HEK293 (cell line): ENCODE data around the gene TNFSF11.

ENCODE experiments used
- CTCF ChIA-PET: fragments of 350-600 bp; formaldehyde crosslinking; extraction: SDS; loops from one replicate; lab custom pipeline; 2021; ENCODE audit warnings: antibody characterized with exemption; lab: Yijun Ruan, JAX
- POLR2A ChIA-PET: fragments of 300-600 bp; formaldehyde crosslinking; extraction: SDS; loops from one replicate; lab custom pipeline; 2020; ENCODE audit warnings: antibody characterized with exemption, inconsistent platforms; lab: Yijun Ruan, JAX
- H3K27ac ChIP-seq: fragments of 200-500 bp; sonication (Bioruptor generic); 2 replicates; pipeline ENCODE4 v1.5.1; 2014; ENCODE audit warnings: low read depth, low read length, control low read depth, inconsistent platforms; ENCODE audit errors: extremely low read depth
- H3K36me3 ChIP-seq, 2 experiments: fragments of 200-500 bp in 1 of 2; sonication (Bioruptor generic) in 1 of 2; 1 replicate in 1 of 2; 2 replicates in 1 of 2; pipeline ENCODE4 v1.5.1; 2014 to 2017; ENCODE audit warnings: inconsistent platforms in 2 of 2, low read length in 2 of 2; ENCODE audit not compliant: control insufficient read depth in 2 of 2, insufficient read depth in 1 of 2
- H3K4me1 ChIP-seq: fragments of 200-500 bp; sonication (Bioruptor generic); 2 replicates; pipeline ENCODE4 v1.5.1; 2014; ENCODE audit warnings: mild to moderate bottlenecking, low read length, inconsistent platforms; ENCODE audit not compliant: control insufficient read depth, insufficient read depth
- H3K4me3 ChIP-seq: 2 replicates; pipeline ENCODE4 v1.5.1; 2011; ENCODE audit warnings: low read depth, mild to moderate bottlenecking, control low read depth, low read length, moderate library complexity
- H3K9me3 ChIP-seq: fragments of 200-500 bp; sonication (Bioruptor generic); 2 replicates; pipeline ENCODE4 v1.5.1; 2014; ENCODE audit warnings: low read depth, low read length, inconsistent platforms; ENCODE audit not compliant: control insufficient read depth, insufficient read depth
- CTCF ChIP-seq: fragments of 450-650 bp; formaldehyde crosslinking; IDR thresholded peaks from 2 replicates; pipeline ENCODE4 v1.5.1; 2016; ENCODE audit warnings: missing biosample characterization, missing genetic modification characterization
- MEIS1 ChIP-seq: sonication (generic); formaldehyde crosslinking; IDR thresholded peaks from 2 replicates; pipeline ENCODE4 v1.8.1; 2022; ENCODE audit warnings: missing genetic modification reagents, mild to moderate bottlenecking, borderline replicate concordance
- MYNN ChIP-seq: fragments of 450-650 bp; formaldehyde crosslinking; IDR thresholded peaks from 2 replicates; pipeline ENCODE4 v1.5.1; 2016; ENCODE audit warnings: missing biosample characterization, missing genetic modification characterization, borderline replicate concordance
- PRDM4 ChIP-seq: fragments of 450-650 bp; formaldehyde crosslinking; IDR thresholded peaks from 2 replicates; pipeline ENCODE4 v1.5.1; 2017; ENCODE audit warnings: missing biosample characterization, missing genetic modification characterization
- ZNF223 ChIP-seq: fragments of 450-650 bp; formaldehyde crosslinking; IDR thresholded peaks from 2 replicates; pipeline ENCODE4 v1.5.1; 2016; ENCODE audit warnings: missing biosample characterization, missing genetic modification characterization
- ZNF23 ChIP-seq: fragments of 450-650 bp; formaldehyde crosslinking; IDR thresholded peaks from 2 replicates; pipeline ENCODE4 v1.5.1; 2016; ENCODE audit warnings: missing biosample characterization, missing genetic modification characterization, borderline replicate concordance
- ZNF292 ChIP-seq: fragments of 450-650 bp; formaldehyde crosslinking; IDR thresholded peaks from 2 replicates; pipeline ENCODE4 v1.5.1; 2016; ENCODE audit warnings: low read depth, missing biosample characterization, missing genetic modification characterization, borderline replicate concordance
- ZNF324 ChIP-seq: fragments of 450-650 bp; formaldehyde crosslinking; IDR thresholded peaks from 2 replicates; pipeline ENCODE4 v1.5.1; 2016; ENCODE audit warnings: missing biosample characterization, missing genetic modification characterization
- ZNF473 ChIP-seq: fragments of 450-650 bp; formaldehyde crosslinking; IDR thresholded peaks from 2 replicates; pipeline ENCODE4 v1.5.1; 2017; ENCODE audit warnings: missing biosample characterization, missing genetic modification characterization
- ZNF558 ChIP-seq: fragments of 450-650 bp; formaldehyde crosslinking; IDR thresholded peaks from 2 replicates; pipeline ENCODE4 v1.5.1; 2016; ENCODE audit warnings: missing biosample characterization, missing genetic modification characterization
- ZNF626 ChIP-seq: fragments of 450-650 bp; sonication (Bioruptor Pico); formaldehyde crosslinking; IDR thresholded peaks from 2 replicates; pipeline ENCODE4 v1.5.1; 2018; ENCODE audit warnings: missing biosample characterization, missing genetic modification characterization, inconsistent platforms
- ZNF658 ChIP-seq: fragments of 450-650 bp; formaldehyde crosslinking; IDR thresholded peaks from 2 replicates; pipeline ENCODE4; 2016; ENCODE audit warnings: missing biosample characterization, missing genetic modification characterization
- ZNF664 ChIP-seq: fragments of 450-650 bp; formaldehyde crosslinking; IDR thresholded peaks from 2 replicates; pipeline ENCODE4 v1.5.1; 2016; ENCODE audit warnings: missing biosample characterization, missing genetic modification characterization
- ZNF677 ChIP-seq: fragments of 450-650 bp; IDR thresholded peaks from 2 replicates; pipeline ENCODE4 v1.5.0; 2018; ENCODE audit warnings: missing biosample characterization, mild to moderate bottlenecking, missing genetic modification characterization, moderate library complexity
- ZSCAN16 ChIP-seq: fragments of 450-650 bp; formaldehyde crosslinking; IDR thresholded peaks from 2 replicates; pipeline ENCODE4 v1.5.1; 2016; ENCODE audit warnings: missing biosample characterization, missing genetic modification characterization
- ZSCAN5A ChIP-seq: fragments of 450-650 bp; formaldehyde crosslinking; IDR thresholded peaks from 2 replicates; pipeline ENCODE4 v1.5.1; 2016; ENCODE audit warnings: missing biosample characterization, missing genetic modification characterization
- TF ChIP-seq, protein P1 (sequence below): fragments of 450-650 bp; formaldehyde crosslinking; IDR thresholded peaks from 2 replicates; pipeline ENCODE4 v1.5.1; 2016; ENCODE audit warnings: missing biosample characterization, missing genetic modification characterization
- TF ChIP-seq, protein P2 (sequence below): fragments of 450-650 bp; formaldehyde crosslinking; IDR thresholded peaks from 2 replicates; pipeline ENCODE4 v1.5.1; 2016; ENCODE audit warnings: missing biosample characterization, missing genetic modification characterization

Gene TNFSF11

DNA sequence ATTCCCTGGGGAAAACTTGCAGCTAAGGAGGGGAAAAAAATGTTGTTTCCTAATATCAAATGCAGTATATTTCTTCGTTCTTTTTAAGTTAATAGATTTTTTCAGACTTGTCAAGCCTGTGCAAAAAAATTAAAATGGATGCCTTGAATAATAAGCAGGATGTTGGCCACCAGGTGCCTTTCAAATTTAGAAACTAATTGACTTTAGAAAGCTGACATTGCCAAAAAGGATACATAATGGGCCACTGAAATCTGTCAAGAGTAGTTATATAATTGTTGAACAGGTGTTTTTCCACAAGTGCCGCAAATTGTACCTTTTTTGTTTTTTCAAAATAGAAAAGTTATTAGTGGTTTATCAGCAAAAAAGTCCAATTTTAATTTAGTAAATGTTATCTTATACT, 33.6 kb downstream of the TNFSF11 start (continued):
- TF ChIP-seq CTCF (tag by site-specific recombination) (no peak), ZNF324 (tag by site-specific recombination) (no peak), MEIS1 (CRISPR knock-in tag) (no peak), ZNF223 (tag by site-specific recombination) (no peak), ZNF23 (tag by site-specific recombination) (no peak), ZNF292 (tag by site-specific recombination) (no peak)
- TF ChIP-seq, protein P1, sequence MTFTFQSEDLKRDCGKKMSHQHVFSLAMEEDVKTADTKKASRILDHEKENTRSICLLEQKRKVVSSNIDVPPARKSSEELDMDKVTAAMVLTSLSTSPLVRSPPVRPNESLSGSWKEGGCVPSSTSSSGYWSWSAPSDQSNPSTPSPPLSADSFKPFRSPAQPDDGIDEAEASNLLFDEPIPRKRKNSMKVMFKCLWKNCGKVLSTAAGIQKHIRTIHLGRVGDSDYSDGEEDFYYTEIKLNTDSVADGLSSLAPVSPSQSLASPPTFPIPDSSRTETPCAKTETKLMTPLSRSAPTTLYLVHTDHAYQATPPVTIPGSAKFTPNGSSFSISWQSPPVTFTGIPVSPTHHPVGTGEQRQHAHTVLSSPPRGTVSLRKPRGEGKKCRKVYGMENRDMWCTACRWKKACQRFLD (tag by site-specific recombination) = no peak

DNA sequence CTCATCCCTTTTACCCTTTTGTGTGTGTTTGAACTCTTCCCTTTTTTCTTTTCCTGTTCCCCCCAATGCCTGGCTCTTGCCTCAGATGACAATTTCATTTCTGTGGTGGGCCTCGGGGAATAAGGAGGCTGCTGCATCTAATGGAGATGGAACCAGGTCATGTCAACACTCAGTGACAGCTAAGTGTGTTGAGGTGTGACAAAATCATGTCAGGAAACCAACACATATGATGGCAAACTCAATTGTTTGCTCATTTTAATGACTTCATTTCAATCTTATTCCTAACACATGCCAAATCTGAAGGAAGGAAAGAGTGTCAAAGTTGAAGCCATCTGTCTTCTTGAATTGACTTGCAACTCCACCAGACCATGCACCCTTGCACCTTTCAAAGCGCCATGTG, 36.7 kb downstream of the TNFSF11 start:
- POLR2A ChIA-PET = no interaction called here
- Histone ChIP-seq H3K36me3 (no peaks in the 10 kb centered on the region), H3K4me3 (no peak overlapping the region), H3K4me1 (no peaks in the 10 kb centered on the region), H3K9me3 (no peaks in the 10 kb centered on the region), H3K27ac (no peak overlapping the region)
- CTCF ChIA-PET = no interaction called here
- no peak for TF ChIP-seq ZNF677 (tag by site-specific recombination)
- no peak for TF ChIP-seq ZNF626 (tag by site-specific recombination)
- TF ChIP-seq ZSCAN16 = no peak
- TF ChIP-seq ZNF558 (tag by site-specific recombination) = no peak
- no peak for TF ChIP-seq ZNF658
- no peak for TF ChIP-seq MYNN (tag by site-specific recombination)
- TF ChIP-seq, protein P2, sequence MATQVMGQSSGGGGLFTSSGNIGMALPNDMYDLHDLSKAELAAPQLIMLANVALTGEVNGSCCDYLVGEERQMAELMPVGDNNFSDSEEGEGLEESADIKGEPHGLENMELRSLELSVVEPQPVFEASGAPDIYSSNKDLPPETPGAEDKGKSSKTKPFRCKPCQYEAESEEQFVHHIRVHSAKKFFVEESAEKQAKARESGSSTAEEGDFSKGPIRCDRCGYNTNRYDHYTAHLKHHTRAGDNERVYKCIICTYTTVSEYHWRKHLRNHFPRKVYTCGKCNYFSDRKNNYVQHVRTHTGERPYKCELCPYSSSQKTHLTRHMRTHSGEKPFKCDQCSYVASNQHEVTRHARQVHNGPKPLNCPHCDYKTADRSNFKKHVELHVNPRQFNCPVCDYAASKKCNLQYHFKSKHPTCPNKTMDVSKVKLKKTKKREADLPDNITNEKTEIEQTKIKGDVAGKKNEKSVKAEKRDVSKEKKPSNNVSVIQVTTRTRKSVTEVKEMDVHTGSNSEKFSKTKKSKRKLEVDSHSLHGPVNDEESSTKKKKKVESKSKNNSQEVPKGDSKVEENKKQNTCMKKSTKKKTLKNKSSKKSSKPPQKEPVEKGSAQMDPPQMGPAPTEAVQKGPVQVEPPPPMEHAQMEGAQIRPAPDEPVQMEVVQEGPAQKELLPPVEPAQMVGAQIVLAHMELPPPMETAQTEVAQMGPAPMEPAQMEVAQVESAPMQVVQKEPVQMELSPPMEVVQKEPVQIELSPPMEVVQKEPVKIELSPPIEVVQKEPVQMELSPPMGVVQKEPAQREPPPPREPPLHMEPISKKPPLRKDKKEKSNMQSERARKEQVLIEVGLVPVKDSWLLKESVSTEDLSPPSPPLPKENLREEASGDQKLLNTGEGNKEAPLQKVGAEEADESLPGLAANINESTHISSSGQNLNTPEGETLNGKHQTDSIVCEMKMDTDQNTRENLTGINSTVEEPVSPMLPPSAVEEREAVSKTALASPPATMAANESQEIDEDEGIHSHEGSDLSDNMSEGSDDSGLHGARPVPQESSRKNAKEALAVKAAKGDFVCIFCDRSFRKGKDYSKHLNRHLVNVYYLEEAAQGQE (tag by site-specific recombination) = no peak
- TF ChIP-seq ZNF473 (tag by site-specific recombination) = no peak
- no peak for TF ChIP-seq PRDM4 (tag by site-specific recombination)
- TF ChIP-seq ZNF664 (tag by site-specific recombination) = no peak
- TF ChIP-seq ZSCAN5A = no peak
